HG03103 (cell line): Measurements from ENCODE around the gene EIF3D.
"Not testable (repeated sequence)": the region's sequence is repeated elsewhere in the genome, so short reads cannot be mapped to it uniquely, and the experiment has no call there.

Experiments
- ATAC-seq: cut with Tn5 transposase; IDR thresholded peaks from one replicate; pipeline ENCODE4 v1.9.1; 2021; ENCODE audit warnings: low read depth; ENCODE audit not compliant: unreplicated experiment

Gene EIF3D

GRCh38 chr22:36550701-36551495 is 21.9 kb upstream of the EIF3D start:
- ATAC-seq = no peak

- no peak for ATAC-seq
Observed at GRCh38 chr22:36549033-36549432, 20.1 kb upstream of the EIF3D start.

DNA sequence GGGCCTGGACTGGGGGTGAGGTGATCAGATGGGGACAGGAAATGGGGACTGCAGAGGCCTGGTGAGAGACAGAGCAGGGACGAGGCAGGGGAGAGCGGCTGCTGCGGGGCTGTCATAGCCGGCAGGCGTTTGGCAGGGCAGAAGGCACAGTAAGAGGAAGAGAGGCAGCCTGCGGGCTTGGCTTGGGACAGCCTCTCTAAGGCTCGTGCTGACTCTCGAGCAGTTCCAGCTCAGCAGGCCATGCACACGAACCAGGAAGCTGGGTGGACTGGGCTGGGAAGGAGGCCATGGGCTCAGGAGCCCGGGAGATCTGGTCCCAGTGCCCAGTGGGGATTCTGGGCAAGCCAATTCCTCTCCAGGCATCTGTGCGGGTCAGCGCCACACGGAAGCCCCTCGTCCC is 19.6 kb upstream of the EIF3D start:
- no peak for ATAC-seq

- no peak for ATAC-seq
Observed at GRCh38 chr22:36546932-36547331, 18.0 kb upstream of the EIF3D start.

GRCh38 chr22:36546092-36546804 is 17.3 kb upstream of the EIF3D start:
- no peak for ATAC-seq

DNA sequence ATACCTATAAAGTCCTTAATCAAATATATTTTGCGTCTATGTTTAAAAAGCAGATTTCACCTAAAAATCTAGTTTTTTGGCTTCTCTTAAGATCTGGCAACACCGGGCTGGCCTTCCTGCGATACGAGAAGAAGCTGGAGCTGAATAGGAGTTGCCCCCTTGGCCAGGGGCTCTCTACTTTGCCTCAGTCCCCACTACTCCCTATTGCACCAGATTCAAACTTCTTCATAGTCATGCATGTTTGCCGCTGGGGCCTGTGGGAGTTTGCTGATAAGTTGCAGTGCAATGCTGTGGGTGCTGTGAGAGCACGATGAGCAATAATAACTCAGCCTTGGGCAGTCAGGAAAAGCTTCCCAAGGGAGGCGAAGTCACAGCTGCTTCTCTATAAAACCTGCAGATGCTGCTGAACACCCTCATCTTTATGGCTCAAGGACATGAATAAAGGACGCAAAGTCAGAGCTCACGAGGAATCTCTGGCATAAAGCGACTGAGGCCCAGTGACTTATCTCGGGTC is 15.2 kb upstream of the EIF3D start:
- ATAC-seq = no peak

- ATAC-seq = no peak
Observed at GRCh38 chr22:36541831-36542411, 13.0 kb upstream of the EIF3D start.

DNA sequence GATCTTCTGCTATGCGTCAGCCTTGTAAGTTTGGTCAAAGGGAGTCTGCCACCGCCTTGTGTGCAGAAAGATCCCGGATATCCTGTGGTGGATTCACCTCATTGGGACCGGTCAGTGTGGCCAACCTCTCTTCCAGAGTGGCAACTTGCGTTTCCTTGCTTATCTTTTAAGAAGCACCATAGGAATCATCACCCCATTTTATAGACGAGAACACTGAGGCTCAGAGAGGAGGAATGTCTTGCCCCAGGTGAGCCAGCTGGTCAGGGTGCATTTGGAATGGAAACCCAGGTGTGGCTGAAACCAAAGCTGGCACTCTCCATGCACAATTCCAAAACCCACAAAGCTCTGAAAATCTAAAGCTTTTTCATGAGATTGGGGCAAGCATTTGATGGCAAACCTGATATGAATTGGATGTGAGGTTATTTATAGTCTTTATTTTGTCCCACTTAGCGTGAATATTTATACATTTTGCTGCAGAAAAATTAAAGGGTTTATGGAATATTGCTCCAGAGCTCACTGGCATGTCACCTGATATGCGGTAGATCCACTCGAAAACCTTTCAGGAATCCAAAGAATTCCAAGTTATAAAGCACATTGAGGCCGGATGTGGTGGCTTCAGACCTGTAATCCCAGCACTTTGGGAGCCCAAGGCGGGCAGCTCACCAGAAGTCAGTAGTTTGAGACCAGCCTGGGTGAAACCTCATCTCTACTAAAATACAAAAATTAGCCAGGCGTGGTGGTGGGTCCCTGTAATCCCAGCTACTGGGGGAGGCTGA is 12.1 kb upstream of the EIF3D start:
- ATAC-seq = no peak

GRCh38 chr22:36538529-36538928 is 9.6 kb upstream of the EIF3D start:
- no peak for ATAC-seq

- no peak for ATAC-seq
Observed at GRCh38 chr22:36536717-36537116, 7.8 kb upstream of the EIF3D start.

GRCh38 chr22:36533320-36533719 is 4.4 kb upstream of the EIF3D start:
- not testable (repeated sequence) for ATAC-seq

GRCh38 chr22:36532466-36532865 is 3.5 kb upstream of the EIF3D start:
- ATAC-seq = no peak

DNA sequence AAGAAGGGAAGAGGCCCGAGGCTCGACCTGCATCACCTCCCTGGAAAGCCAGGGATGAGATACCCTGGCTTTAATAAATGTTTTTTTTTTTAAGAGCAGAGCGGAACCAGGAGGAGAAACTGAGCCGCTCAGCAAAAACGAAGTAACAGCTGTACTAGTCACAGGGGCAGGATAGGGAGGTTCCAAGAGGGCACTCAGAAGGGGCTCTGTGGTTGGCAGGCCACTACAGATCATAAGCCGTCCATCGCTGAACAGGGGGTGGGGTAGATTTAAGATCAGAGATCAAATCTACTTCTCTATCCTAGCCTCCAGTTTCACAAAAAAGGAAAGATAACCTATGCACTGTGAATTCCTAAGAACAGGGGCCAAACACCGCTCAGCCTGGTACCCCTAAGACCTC is 625 bp downstream of the EIF3D start:
- no peak for ATAC-seq

- no peak for ATAC-seq
Observed at GRCh38 chr22:36522662-36523061, 6.3 kb downstream of the EIF3D start.

- ATAC-seq = no peak
Observed at GRCh38 chr22:36520423-36520822, 8.5 kb downstream of the EIF3D start.

- not testable (repeated sequence) for ATAC-seq
Observed at GRCh38 chr22:36519906-36520305, 9.1 kb downstream of the EIF3D start.

DNA sequence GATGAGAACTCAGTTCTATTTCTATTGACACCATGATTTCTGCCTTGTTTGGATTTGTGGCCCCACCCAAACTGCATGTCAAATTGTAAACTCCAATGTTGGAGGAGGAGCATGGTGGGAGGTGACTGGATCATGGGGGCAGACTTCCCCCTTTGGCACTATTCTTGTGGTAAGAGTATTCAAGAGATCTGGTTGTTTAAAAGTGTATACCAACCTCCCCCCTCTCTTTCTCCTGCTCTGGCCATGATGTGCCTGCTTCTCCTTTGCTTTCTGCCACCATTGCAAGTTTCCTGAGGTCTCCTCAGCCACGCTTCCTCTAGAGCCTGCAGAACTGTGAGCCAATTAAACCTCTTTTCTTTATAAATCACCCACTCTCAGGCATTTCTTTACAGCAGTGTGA is 14.2 kb downstream of the EIF3D start:
- no peak for ATAC-seq

GRCh38 chr22:36512991-36513390 is 16.0 kb downstream of the EIF3D start:
- ATAC-seq = no peak

DNA sequence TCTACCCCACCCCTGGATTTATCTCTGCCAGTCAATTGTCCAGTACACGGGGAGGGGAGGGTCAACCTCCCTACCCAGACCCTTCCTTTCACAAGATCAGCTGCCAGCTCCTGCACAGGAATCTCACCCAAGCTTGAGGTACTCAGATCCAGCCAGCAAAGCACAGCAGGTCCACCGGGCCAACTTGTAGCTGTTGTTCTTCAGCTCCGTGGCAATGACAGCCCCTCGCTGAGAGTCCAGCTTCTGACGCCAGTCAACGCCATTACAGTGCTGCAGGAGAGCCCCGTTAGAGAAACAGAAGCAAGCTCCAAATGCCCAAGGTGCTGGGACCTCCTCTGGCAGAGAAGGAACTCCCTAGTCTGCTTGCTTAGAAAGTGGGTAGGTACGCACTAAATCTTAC is 16.6 kb downstream of the EIF3D start:
- ATAC-seq = no peak

GRCh38 chr22:36510966-36511881 is 17.7 kb downstream of the EIF3D start:
- ATAC-seq = no peak
